WI38 (cell line): Measurements from ENCODE around the gene WIPI1.

Experiments used
- H3K4me3 ChIP-seq: 2 replicates; pipeline ENCODE4 v1.5.1; 2011; ENCODE audit warnings: low read depth, mild to moderate bottlenecking, control low read depth, low read length
- CTCF ChIP-seq: IDR thresholded peaks from 2 replicates; pipeline ENCODE4 v1.5.1; 2012; ENCODE audit warnings: low read depth, mild to moderate bottlenecking, control low read depth, low read length

The WIPI1 gene

GRCh38 chr17:68468334-68468733 is 11.0 kb upstream of the WIPI1 start:
- TF ChIP-seq CTCF, result no peak
- H3K4me3 ChIP-seq, result no peak overlapping the region

GRCh38 chr17:68463211-68464019 is 6.1 kb upstream of the WIPI1 start:
- no peak for TF ChIP-seq CTCF
- no peak overlapping the region for H3K4me3 ChIP-seq

- no peak overlapping the region for H3K4me3 ChIP-seq
- peak; percentile 43 for TF ChIP-seq CTCF
Observed at GRCh38 chr17:68462381-68463210, 5.3 kb upstream of the WIPI1 start.

- TF ChIP-seq CTCF, result no peak
- no peak overlapping the region for H3K4me3 ChIP-seq
Observed at GRCh38 chr17:68461589-68461988, 4.3 kb upstream of the WIPI1 start.

GRCh38 chr17:68461122-68461539 is 3.8 kb upstream of the WIPI1 start:
- no peak overlapping the region for H3K4me3 ChIP-seq
- TF ChIP-seq CTCF, result no peak

GRCh38 chr17:68460715-68461114 is 3.4 kb upstream of the WIPI1 start:
- no peak overlapping the region for H3K4me3 ChIP-seq
- no peak for TF ChIP-seq CTCF

- no peak overlapping the region for H3K4me3 ChIP-seq
- TF ChIP-seq CTCF, result no peak
Observed at GRCh38 chr17:68460146-68460545, 2.9 kb upstream of the WIPI1 start.
